Neural cell (in vitro differentiated cells): ENCODE results near the gene NPEPL1. TPM values are rescaled to one million over a fixed set of nuclear protein-coding genes. Genes with fewer than 3 reads are reported as not detected.

Experiments
- H2AFZ ChIP-seq: fragments of 200-600, 300-800 bp; sonication (generic), shearing (Covaris generic); 2 replicates; pipeline ENCODE4 v1.6.0; 2014; ENCODE audit warnings: low read depth, mild to moderate bottlenecking, antibody characterized with exemption, low read length, moderate library complexity
- H3F3A ChIP-seq: fragments of 200-600 bp; shearing (Covaris generic); 2 replicates; pipeline ENCODE4 v1.6.1; 2016; ENCODE audit warnings: mild to moderate bottlenecking, moderate library complexity, mixed read lengths, antibody characterized with exemption, low read length; ENCODE audit not compliant: insufficient read depth, poor library complexity, severe bottlenecking
- H3K27ac ChIP-seq: fragments of 200-600, 300-800 bp; sonication (generic), shearing (Covaris generic); 2 replicates; pipeline ENCODE4 v1.5.1; 2014; ENCODE audit warnings: mild to moderate bottlenecking, low read length, moderate library complexity
- H3K27me3 ChIP-seq: fragments of 300-800, 200-600 bp; sonication (generic), shearing (Covaris generic); 2 replicates; pipeline ENCODE4 v1.6.0; 2014; ENCODE audit warnings: mild to moderate bottlenecking, low read depth, low read length, moderate library complexity; ENCODE audit not compliant: insufficient read depth
- H3K36me3 ChIP-seq: fragments of 300-800, 200-600 bp; sonication (generic), shearing (Covaris generic); 2 replicates; pipeline ENCODE4 v1.5.1; 2014; ENCODE audit warnings: mild to moderate bottlenecking, antibody characterized with exemption, low read length, moderate library complexity; ENCODE audit not compliant: insufficient read depth
- H3K4me2 ChIP-seq: fragments of 300-800, 200-600 bp; sonication (generic), shearing (Covaris generic); 2 replicates; pipeline ENCODE4 v1.6.0; 2014; ENCODE audit warnings: mild to moderate bottlenecking, low read length
- H3K4me3 ChIP-seq: fragments of 300-800, 200-600 bp; sonication (generic), shearing (Covaris generic); 2 replicates; pipeline ENCODE4 v1.5.1; 2014; ENCODE audit warnings: mild to moderate bottlenecking, low read length, moderate library complexity
- H3K79me2 ChIP-seq: fragments of 200-600 bp; shearing (Covaris generic); replicated peaks from 2 replicates; pipeline ENCODE4 v1.6.0; 2014; ENCODE audit warnings: mild to moderate bottlenecking, low read length, moderate library complexity; ENCODE audit not compliant: insufficient read depth
- H3K9ac ChIP-seq: fragments of 300-800, 200-600 bp; sonication (generic), shearing (Covaris generic); 2 replicates; pipeline ENCODE4 v1.6.1; 2016; ENCODE audit warnings: mild to moderate bottlenecking, low read length, mixed read lengths
- H3K9me2 ChIP-seq: fragments of 200-600 bp; shearing (Covaris generic); 2 replicates; pipeline ENCODE4 v1.6.1; 2016; ENCODE audit warnings: mild to moderate bottlenecking, low read length, mixed read lengths; ENCODE audit not compliant: insufficient read depth
- H3K9me3 ChIP-seq: fragments of 200-600, 300-800 bp; sonication (generic), shearing (Covaris generic); 2 replicates; pipeline ENCODE4 v1.6.1; 2016; ENCODE audit warnings: mild to moderate bottlenecking, mixed run types, low read length, moderate library complexity, mixed read lengths
- H4K20me1 ChIP-seq: fragments of 200-600 bp; shearing (Covaris generic); 2 replicates; pipeline ENCODE4 v1.6.1; 2016; ENCODE audit warnings: mild to moderate bottlenecking, mixed run types; ENCODE audit not compliant: insufficient read depth
- CTCF ChIP-seq: fragments of 450-650 bp; IDR thresholded peaks from 2 replicates; pipeline ENCODE4 v1.5.1; 2014; ENCODE audit warnings: antibody characterized with exemption, mild to moderate bottlenecking, moderate library complexity; ENCODE audit not compliant: poor library complexity, severe bottlenecking
- EP300 ChIP-seq: fragments of 450-650 bp; conservative IDR thresholded peaks from 2 replicates; pipeline ENCODE4 v1.6.1; 2014; ENCODE audit warnings: antibody characterized with exemption, mild to moderate bottlenecking, moderate library complexity; ENCODE audit not compliant: poor library complexity, severe bottlenecking
- EZH2 ChIP-seq: fragments of 200-600, 300-800 bp; shearing (Covaris generic), sonication (generic); IDR thresholded peaks from 2 replicates; pipeline ENCODE4 v1.6.1; 2014; ENCODE audit warnings: antibody characterized with exemption, low read length, borderline replicate concordance, mild to moderate bottlenecking; ENCODE audit not compliant: insufficient read depth, poor library complexity, severe bottlenecking
- MXI1 ChIP-seq: fragments of 450-650 bp; conservative IDR thresholded peaks from 2 replicates; pipeline ENCODE4 v1.6.1; 2014; ENCODE audit warnings: antibody characterized with exemption, mild to moderate bottlenecking; ENCODE audit not compliant: poor library complexity, severe bottlenecking
- POLR2AphosphoS5 ChIP-seq: IDR thresholded peaks from 2 replicates; pipeline ENCODE4 v1.6.1; 2012
- RAD21 ChIP-seq: fragments of 450-650 bp; conservative IDR thresholded peaks from 2 replicates; pipeline ENCODE4 v1.6.1; 2014; ENCODE audit warnings: antibody characterized with exemption, mild to moderate bottlenecking, moderate library complexity
- REST ChIP-seq: IDR thresholded peaks from 2 replicates; pipeline ENCODE4 v1.6.1; 2012; ENCODE audit warnings: borderline replicate concordance
- SMC3 ChIP-seq: fragments of 450-650 bp; conservative IDR thresholded peaks from 2 replicates; pipeline ENCODE4 v1.6.1; 2014; ENCODE audit warnings: antibody characterized with exemption, mild to moderate bottlenecking, moderate library complexity; ENCODE audit not compliant: poor library complexity
- TAF1 ChIP-seq: IDR thresholded peaks from 2 replicates; pipeline ENCODE4 v1.6.1; 2012; ENCODE audit warnings: low read depth
- polyA plus RNA-seq: library from polyadenylated mRNA; depleted of rRNA; stranded (reverse); fragments of >200 nt; gene quantifications from 2 replicates; pipeline ENCODE4 v1.2.3, GENCODE V29; 2014

Gene NPEPL1
- polyA plus RNA-seq, 1 donor from 2014 or later = 63.4 TPM

- Histone ChIP-seq H3K4me3 (peak overlapping the region; percentile 77), H3K9me2 (no peaks in the 10 kb centered on the region), H3K9ac (no peak overlapping the region), H2AFZ (no peak overlapping the region), H3K79me2 (peaks cover 74% of the 10 kb centered on the region), H3K27me3 (peaks cover 11% of the 10 kb centered on the region), H3K9me3 (no peaks in the 10 kb centered on the region), H4K20me1 (peaks cover 38% of the 10 kb centered on the region), H3K36me3 (no peaks in the 10 kb centered on the region), H3K27ac (no peak overlapping the region), H3K4me2 (peak overlapping the region; percentile 61), H3F3A (no peaks in the 10 kb centered on the region)
- no peak for TF ChIP-seq CTCF
- TF ChIP-seq EZH2 = no peak
- TF ChIP-seq REST = no peak
- no peak for TF ChIP-seq EP300
- no peak for TF ChIP-seq RAD21
Measured at GRCh38 chr20:58654337-58654736, 38.3 kb upstream of the NPEPL1 start.

GRCh38 chr20:58655328-58656107 is 37.1 kb upstream of the NPEPL1 start:
- Histone ChIP-seq H3K27ac (no peak overlapping the region), H3K4me3 (peak overlapping the region; percentile 77), H3K27me3 (no peaks in the 10 kb centered on the region), H3F3A (no peaks in the 10 kb centered on the region), H4K20me1 (peaks cover 45% of the 10 kb centered on the region), H3K9ac (no peak overlapping the region), H3K9me3 (no peaks in the 10 kb centered on the region), H3K4me2 (peak overlapping the region; percentile 61), H2AFZ (no peak overlapping the region), H3K36me3 (no peaks in the 10 kb centered on the region), H3K79me2 (peaks cover 86% of the 10 kb centered on the region), H3K9me2 (no peaks in the 10 kb centered on the region)
- TF ChIP-seq EZH2 = no peak
- TF ChIP-seq MXI1 = no peak
- TF ChIP-seq SMC3 = no peak
- no peak for TF ChIP-seq POLR2AphosphoS5
- no peak for TF ChIP-seq CTCF
- TF ChIP-seq REST = no peak
- TF ChIP-seq RAD21 = no peak
- no peak for TF ChIP-seq EP300
- no peak for TF ChIP-seq TAF1
